HG03097 (cell line): Measurements from ENCODE around the gene RNU6-1.

ENCODE experiments used
- ATAC-seq: cut with Tn5 transposase; IDR thresholded peaks from one replicate; pipeline ENCODE4 v1.9.1; 2021; ENCODE audit not compliant: unreplicated experiment, low FRiP score

RNU6-1 gene

GRCh38 chr15:67803996-67804843 is 35.6 kb downstream of the RNU6-1 start:
- no peak for ATAC-seq

- ATAC-seq, result no peak
Observed at GRCh38 chr15:67803299-67803698, 36.5 kb downstream of the RNU6-1 start.

GRCh38 chr15:67801926-67802914 is 37.6 kb downstream of the RNU6-1 start:
- ATAC-seq, result no peak

- no peak for ATAC-seq
Observed at GRCh38 chr15:67801142-67801541, 38.7 kb downstream of the RNU6-1 start.

DNA sequence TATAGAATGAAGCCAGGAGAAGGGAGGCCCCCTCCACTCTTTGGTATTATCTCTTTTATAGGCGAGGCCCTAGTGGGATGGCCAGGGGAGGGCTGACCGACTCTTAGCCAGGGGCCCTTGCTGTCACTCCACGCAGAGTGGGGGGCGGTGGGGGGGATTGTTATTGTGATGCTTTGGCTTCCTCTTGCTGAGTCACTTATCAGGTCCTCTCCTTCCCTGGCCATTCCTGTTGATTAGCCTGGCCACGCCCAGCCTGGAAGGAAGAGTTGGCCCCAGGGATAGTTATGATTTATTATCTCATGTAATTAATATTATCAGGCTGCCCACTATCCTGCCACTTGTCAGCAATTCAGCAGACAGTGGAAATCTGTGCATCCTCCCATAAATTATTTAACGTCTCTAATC is 40.0 kb downstream of the RNU6-1 start:
- no peak for ATAC-seq

DNA sequence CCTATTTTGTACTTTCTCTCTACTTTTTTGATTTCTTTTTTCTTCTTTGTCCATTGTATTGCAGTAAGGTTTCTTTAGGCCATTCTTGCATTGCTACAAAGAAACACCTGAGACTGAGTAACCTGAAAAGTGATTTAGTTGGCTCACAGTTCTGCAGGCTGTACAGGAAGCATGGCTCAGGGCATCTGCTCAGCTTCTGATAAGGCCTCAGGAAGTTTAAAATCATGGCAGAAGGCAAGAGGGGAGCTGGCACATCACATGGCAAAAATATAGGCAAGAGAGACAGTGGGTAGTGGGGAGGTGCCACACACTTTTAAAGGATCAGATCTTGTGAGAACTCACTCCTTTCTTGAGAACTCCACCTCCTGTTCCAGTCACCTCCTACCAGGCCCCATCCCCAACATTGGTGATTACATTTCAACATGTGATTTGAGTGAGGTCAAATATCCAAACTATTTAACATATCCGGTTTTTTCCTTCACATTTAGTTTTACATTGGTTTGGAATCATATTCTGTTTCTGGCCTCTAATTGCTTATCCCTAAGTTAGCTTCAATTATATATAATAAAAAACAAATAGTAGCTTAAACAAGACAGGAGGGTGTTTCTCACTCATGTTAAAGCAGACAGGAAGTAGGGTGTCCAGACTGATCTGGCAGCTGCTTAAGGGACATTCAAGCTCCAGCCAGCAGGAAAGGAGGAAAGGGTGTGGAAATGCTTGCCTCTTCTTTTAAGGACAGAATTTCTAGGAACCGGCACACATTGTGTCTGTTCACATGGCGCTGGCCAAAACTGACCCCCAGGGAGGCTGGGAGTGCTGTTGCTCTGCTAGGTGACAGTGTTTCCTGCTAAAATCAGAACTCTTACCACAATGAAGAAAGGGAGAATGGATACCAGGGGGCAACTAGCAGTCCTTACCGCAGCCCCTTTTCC is 43.4 kb downstream of the RNU6-1 start:
- ATAC-seq, result no peak

GRCh38 chr15:67794832-67795574 is 44.8 kb downstream of the RNU6-1 start:
- ATAC-seq, result no peak

- no peak for ATAC-seq
Observed at GRCh38 chr15:67792250-67792942, 47.4 kb downstream of the RNU6-1 start.

- no peak for ATAC-seq
Observed at GRCh38 chr15:67790610-67791319, 49.1 kb downstream of the RNU6-1 start.
